KMS-11 (cell line): ENCODE measurements around the gene FBN1.

Experiments
- H2AFZ ChIP-seq: fragments of 200-600 bp; sonication (generic); 2 replicates; pipeline ENCODE4 v1.6.1; 2016; ENCODE audit warnings: antibody characterized with exemption, mixed run types, low read depth
- H3K27ac ChIP-seq: fragments of 200-600 bp; sonication (generic); 2 replicates; pipeline ENCODE4 v1.6.1; 2016; ENCODE audit warnings: mild to moderate bottlenecking, mixed run types
- H3K27me3 ChIP-seq: fragments of 200-600 bp; sonication (generic); 2 replicates; pipeline ENCODE4 v1.6.1; 2017; ENCODE audit warnings: mild to moderate bottlenecking, low read depth, mixed run types, moderate library complexity; ENCODE audit not compliant: insufficient read depth
- H3K36me3 ChIP-seq: fragments of 200-600 bp; sonication (generic); 2 replicates; pipeline ENCODE4 v1.6.1; 2017; ENCODE audit warnings: mild to moderate bottlenecking, mixed run types; ENCODE audit not compliant: insufficient read depth
- H3K4me1 ChIP-seq: fragments of 200-600 bp; sonication (generic); 2 replicates; pipeline ENCODE4 v1.6.1; 2016; ENCODE audit warnings: mild to moderate bottlenecking, low read depth, mixed run types; ENCODE audit not compliant: poor library complexity, severe bottlenecking
- H3K4me2 ChIP-seq: fragments of 200-600 bp; sonication (generic); 2 replicates; pipeline ENCODE4 v1.7.0; 2016; ENCODE audit warnings: mild to moderate bottlenecking, mixed run types
- H3K4me3 ChIP-seq: fragments of 200-600 bp; sonication (generic); IDR thresholded peaks from 2 replicates; pipeline ENCODE4 v1.6.1; 2017; ENCODE audit warnings: low read depth, low read length, mixed read lengths; ENCODE audit not compliant: insufficient read depth
- H3K79me2 ChIP-seq: fragments of 200-600 bp; sonication (generic); 2 replicates; pipeline ENCODE4 v1.6.1; 2016; ENCODE audit warnings: low read depth, mixed run types; ENCODE audit not compliant: insufficient read depth
- H3K9ac ChIP-seq: fragments of 200-600 bp; sonication (generic); 2 replicates; pipeline ENCODE4 v1.6.1; 2016; ENCODE audit warnings: mild to moderate bottlenecking, mixed run types
- H4K20me1 ChIP-seq: fragments of 200-600 bp; sonication (generic); 2 replicates; pipeline ENCODE4 v1.6.1; 2016; ENCODE audit warnings: mild to moderate bottlenecking, mixed run types; ENCODE audit not compliant: insufficient read depth
- TF ChIP-seq, protein P1 (sequence below): fragments of 200-600 bp; sonication (generic); conservative IDR thresholded peaks from 2 replicates; pipeline ENCODE4 v1.6.1; 2017; ENCODE audit warnings: low read depth, mild to moderate bottlenecking, antibody characterized with exemption, low read length, moderate library complexity, mixed read lengths

Gene FBN1

DNA sequence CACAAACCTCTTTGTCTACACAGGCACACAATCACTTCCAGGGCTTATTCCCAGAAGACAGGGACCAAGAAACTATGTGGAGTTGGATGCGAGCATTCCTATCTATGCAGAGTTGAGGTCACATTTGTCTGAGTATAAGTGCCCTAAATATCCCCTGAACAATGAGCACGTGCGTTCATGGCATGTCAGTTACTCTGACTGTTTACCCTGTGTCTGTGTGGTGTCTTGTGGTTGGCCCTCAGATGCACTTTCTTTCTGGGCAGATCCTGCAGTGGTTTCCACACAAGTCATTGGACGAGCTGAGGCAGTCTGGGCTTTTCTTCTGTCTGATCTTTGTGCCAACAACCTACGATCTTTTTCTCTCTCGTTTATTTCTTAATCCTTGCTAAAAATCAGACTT is 134.5 kb downstream of the FBN1 start:
- no peak overlapping the region for H2AFZ ChIP-seq
- no peak overlapping the region for H3K4me2 ChIP-seq
- H3K4me1 ChIP-seq, result no peaks in the 10 kb centered on the region
- TF ChIP-seq, protein P1, sequence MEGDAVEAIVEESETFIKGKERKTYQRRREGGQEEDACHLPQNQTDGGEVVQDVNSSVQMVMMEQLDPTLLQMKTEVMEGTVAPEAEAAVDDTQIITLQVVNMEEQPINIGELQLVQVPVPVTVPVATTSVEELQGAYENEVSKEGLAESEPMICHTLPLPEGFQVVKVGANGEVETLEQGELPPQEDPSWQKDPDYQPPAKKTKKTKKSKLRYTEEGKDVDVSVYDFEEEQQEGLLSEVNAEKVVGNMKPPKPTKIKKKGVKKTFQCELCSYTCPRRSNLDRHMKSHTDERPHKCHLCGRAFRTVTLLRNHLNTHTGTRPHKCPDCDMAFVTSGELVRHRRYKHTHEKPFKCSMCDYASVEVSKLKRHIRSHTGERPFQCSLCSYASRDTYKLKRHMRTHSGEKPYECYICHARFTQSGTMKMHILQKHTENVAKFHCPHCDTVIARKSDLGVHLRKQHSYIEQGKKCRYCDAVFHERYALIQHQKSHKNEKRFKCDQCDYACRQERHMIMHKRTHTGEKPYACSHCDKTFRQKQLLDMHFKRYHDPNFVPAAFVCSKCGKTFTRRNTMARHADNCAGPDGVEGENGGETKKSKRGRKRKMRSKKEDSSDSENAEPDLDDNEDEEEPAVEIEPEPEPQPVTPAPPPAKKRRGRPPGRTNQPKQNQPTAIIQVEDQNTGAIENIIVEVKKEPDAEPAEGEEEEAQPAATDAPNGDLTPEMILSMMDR, result no peak
- no peaks in the 10 kb centered on the region for H3K79me2 ChIP-seq
- no peak overlapping the region for H3K9ac ChIP-seq
- H3K36me3 ChIP-seq, result no peaks in the 10 kb centered on the region
- no peak overlapping the region for H3K4me3 ChIP-seq
- H4K20me1 ChIP-seq, result no peaks in the 10 kb centered on the region
- no peak overlapping the region for H3K27ac ChIP-seq
- no peaks in the 10 kb centered on the region for H3K27me3 ChIP-seq

DNA sequence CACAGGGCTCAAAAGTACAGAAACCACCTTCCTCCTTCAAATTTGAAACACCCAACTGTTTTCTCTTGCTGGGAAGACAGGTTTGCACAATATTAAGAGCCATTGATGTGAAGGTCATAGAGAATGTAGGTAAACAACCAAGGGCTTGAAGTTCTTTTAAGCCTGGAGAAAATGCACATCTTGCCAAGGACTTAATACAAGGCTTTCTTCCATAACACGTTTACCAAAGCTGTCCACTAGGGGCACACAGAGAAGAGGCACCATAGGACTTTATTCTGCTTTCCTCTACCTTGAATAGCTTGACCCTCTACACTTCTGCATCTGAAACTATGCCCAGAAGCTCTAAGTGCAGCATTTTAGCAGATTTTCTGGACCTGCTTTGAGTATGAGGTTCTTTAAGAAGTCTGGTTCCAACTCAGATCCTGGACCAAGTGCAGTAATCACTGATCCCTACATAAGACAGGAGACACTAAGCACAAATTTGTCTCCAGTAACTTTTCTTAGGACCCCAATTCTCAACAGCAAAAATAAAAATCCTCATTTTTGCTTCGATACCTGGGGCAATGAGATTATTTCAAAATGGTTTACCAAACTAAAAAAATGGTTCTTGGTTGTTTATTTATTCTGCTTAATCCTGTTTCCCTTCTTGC is 138.0 kb downstream of the FBN1 start:
- H3K4me3 ChIP-seq, result no peak overlapping the region
- no peak overlapping the region for H3K27ac ChIP-seq
- no peaks in the 10 kb centered on the region for H3K4me1 ChIP-seq
- no peak overlapping the region for H2AFZ ChIP-seq
- H3K4me2 ChIP-seq, result no peak overlapping the region
- no peaks in the 10 kb centered on the region for H3K27me3 ChIP-seq
- no peaks in the 10 kb centered on the region for H4K20me1 ChIP-seq
- no peak overlapping the region for H3K9ac ChIP-seq
- TF ChIP-seq, protein P1, result peak; percentile 73
- no peaks in the 10 kb centered on the region for H3K36me3 ChIP-seq
- no peaks in the 10 kb centered on the region for H3K79me2 ChIP-seq

- Histone ChIP-seq H2AFZ (no peak overlapping the region), H3K27me3 (no peaks in the 10 kb centered on the region), H3K4me2 (no peak overlapping the region), H3K4me1 (no peaks in the 10 kb centered on the region), H3K9ac (no peak overlapping the region), H4K20me1 (no peaks in the 10 kb centered on the region), H3K79me2 (no peaks in the 10 kb centered on the region), H3K36me3 (no peaks in the 10 kb centered on the region), H3K4me3 (no peak overlapping the region), H3K27ac (no peak overlapping the region)
- TF ChIP-seq, protein P1, result no peak
These were observed 140.4 kb downstream of the FBN1 start for GRCh38 chr15:48505067-48505466.

GRCh38 chr15:48501208-48501607 is 144.3 kb downstream of the FBN1 start:
- no peaks in the 10 kb centered on the region for H3K4me1 ChIP-seq
- no peak overlapping the region for H3K9ac ChIP-seq
- no peaks in the 10 kb centered on the region for H3K36me3 ChIP-seq
- no peaks in the 10 kb centered on the region for H3K27me3 ChIP-seq
- H2AFZ ChIP-seq, result no peak overlapping the region
- no peaks in the 10 kb centered on the region for H3K79me2 ChIP-seq
- no peaks in the 10 kb centered on the region for H4K20me1 ChIP-seq
- H3K4me3 ChIP-seq, result no peak overlapping the region
- H3K27ac ChIP-seq, result no peak overlapping the region
- H3K4me2 ChIP-seq, result no peak overlapping the region
- TF ChIP-seq, protein P1, result no peak
